Measurements from ENCODE around the gene STRA6. TPM values are rescaled to one million over a fixed set of nuclear protein-coding genes. Genes with fewer than 3 reads are reported as not detected.

Gene STRA6
- total RNA-seq, 3 donors from 2014 or later (not counting 1 experiment from before 2014, with no cell fraction given), result not detected

DNA sequence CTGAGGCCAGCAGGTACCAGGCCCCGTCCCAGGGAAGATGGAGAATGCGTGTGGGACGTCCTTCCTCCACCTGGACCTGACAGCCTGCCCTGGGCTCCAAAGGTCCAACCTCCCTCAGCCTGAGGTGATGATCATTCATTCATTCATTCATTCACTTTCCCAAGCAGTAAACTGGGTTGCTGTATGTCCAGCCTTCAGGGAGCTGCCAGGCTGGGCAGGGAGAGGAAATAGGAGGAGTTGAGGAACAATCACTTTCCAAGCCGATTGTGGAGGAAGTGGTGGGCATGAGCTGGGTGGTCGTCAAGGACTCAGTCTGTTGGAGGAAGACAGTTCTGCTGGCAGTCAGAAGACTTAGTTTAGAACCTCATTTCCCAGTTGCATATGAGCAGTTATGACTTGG, 23.3 kb upstream of the STRA6 start:
- Mint-ChIP-seq H3K9me3 (no peaks in the 10 kb centered on the region), H3K36me3 (no peaks in the 10 kb centered on the region), H3K27ac (no peak overlapping the region), H3K4me3 (no peak overlapping the region), H3K27me3 (ENCODE audit: low read depth in 2 of 2) (peaks cover 14 to 23% of the 10 kb centered on the region in 2 donors), H3K4me1 (no peaks in the 10 kb centered on the region)
- Histone ChIP-seq H3K4me3 (ENCODE audit: low read length) (no peak overlapping the region), H3K9me3 (ENCODE audit: control insufficient read depth, insufficient read depth, low read length) (no peaks in the 10 kb centered on the region), H3K4me1 (ENCODE audit: control insufficient read depth, insufficient read depth, low read length) (no peaks in the 10 kb centered on the region), H3K27me3 (ENCODE audit: control insufficient read depth, insufficient read depth, low read length) (peaks cover 4% of the 10 kb centered on the region), H3K27ac (ENCODE audit: low read length) (no peak overlapping the region), H3K36me3 (ENCODE audit: control insufficient read depth, insufficient read depth, low read length) (no peaks in the 10 kb centered on the region)
- intact Hi-C loops (cut with micrococcal nuclease), result no loop called here
- no peak for DNase-seq
- TF ChIP-seq, protein P1, sequence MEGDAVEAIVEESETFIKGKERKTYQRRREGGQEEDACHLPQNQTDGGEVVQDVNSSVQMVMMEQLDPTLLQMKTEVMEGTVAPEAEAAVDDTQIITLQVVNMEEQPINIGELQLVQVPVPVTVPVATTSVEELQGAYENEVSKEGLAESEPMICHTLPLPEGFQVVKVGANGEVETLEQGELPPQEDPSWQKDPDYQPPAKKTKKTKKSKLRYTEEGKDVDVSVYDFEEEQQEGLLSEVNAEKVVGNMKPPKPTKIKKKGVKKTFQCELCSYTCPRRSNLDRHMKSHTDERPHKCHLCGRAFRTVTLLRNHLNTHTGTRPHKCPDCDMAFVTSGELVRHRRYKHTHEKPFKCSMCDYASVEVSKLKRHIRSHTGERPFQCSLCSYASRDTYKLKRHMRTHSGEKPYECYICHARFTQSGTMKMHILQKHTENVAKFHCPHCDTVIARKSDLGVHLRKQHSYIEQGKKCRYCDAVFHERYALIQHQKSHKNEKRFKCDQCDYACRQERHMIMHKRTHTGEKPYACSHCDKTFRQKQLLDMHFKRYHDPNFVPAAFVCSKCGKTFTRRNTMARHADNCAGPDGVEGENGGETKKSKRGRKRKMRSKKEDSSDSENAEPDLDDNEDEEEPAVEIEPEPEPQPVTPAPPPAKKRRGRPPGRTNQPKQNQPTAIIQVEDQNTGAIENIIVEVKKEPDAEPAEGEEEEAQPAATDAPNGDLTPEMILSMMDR (IDR thresholded peaks at IDR 0.05), result no peak
- WGBS (ENCODE audit: insufficient coverage), result 59% methylated on average over 5 of the region's 5 CpGs
- ATAC-seq, result no peak

DNA sequence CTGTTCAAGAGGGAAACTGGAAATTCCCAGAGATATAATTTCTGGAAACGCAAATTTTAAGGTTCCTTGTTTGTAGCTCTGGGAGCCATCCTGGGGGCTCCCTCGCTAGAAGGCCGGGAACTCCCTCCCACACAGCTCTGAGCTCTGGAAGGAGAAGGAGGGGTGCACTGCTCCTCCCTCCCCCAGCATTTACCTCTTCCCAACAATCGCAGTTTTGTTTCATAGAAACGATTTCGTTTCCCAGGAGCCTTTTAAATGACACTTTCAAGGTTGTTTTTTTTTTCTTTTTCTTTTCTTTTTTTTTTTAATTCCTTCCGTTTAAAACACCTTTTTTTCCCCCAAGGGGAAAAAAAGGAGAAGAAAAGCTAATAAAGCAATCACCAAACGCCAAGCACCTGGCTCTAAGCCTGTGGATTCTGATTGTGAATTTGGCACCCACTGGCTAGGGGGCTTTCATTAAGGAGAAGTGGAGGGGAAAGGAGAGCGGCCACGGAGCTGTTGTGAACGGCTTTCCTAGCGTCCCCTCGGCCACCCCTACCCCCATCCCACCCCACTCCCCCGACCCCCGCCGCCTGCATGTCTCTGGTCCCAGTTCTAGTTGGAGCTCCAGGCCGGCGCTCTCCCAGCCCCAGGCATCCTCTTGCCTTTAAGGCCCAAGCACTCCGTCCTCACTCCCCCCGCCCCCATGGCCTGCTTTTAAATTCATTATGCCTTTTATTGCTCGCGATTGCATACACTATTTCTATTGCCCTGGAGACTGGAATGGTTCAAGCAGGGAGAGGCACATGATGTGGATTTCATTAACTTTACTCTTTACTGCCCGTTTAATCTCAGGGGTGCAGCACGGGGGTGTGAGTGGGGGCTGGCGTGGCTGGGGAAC, 19.9 kb upstream of the STRA6 start:
- H3K4me1 Mint-ChIP-seq, result no peaks in the 10 kb centered on the region
- Histone ChIP-seq H3K4me1 (ENCODE audit: control insufficient read depth, insufficient read depth, low read length) (no peaks in the 10 kb centered on the region), H3K4me3 (ENCODE audit: low read length) (no peak overlapping the region), H3K9me3 (ENCODE audit: control insufficient read depth, insufficient read depth, low read length) (no peaks in the 10 kb centered on the region), H3K36me3 (ENCODE audit: control insufficient read depth, insufficient read depth, low read length) (no peaks in the 10 kb centered on the region), H3K27me3 (ENCODE audit: control insufficient read depth, insufficient read depth, low read length) (peaks cover 4% of the 10 kb centered on the region), H3K27ac (ENCODE audit: low read length) (no peak overlapping the region)
- no peaks in the 10 kb centered on the region for H3K9me3 Mint-ChIP-seq
- no peak for ATAC-seq
- H3K36me3 Mint-ChIP-seq, result no peaks in the 10 kb centered on the region
- H3K27me3 Mint-ChIP-seq (ENCODE audit: low read depth in 2 of 2), result peaks cover 14 to 24% of the 10 kb centered on the region in 2 donors
- TF ChIP-seq, protein P1 (IDR thresholded peaks at IDR 0.05), result no peak
- intact Hi-C loops (cut with micrococcal nuclease), result no loop called here
- WGBS (ENCODE audit: insufficient coverage), result 58% methylated on average over 15 of the region's 25 CpGs
- no peak for DNase-seq
- no peak overlapping the region for H3K27ac Mint-ChIP-seq
- no peak overlapping the region for H3K4me3 Mint-ChIP-seq

DNA sequence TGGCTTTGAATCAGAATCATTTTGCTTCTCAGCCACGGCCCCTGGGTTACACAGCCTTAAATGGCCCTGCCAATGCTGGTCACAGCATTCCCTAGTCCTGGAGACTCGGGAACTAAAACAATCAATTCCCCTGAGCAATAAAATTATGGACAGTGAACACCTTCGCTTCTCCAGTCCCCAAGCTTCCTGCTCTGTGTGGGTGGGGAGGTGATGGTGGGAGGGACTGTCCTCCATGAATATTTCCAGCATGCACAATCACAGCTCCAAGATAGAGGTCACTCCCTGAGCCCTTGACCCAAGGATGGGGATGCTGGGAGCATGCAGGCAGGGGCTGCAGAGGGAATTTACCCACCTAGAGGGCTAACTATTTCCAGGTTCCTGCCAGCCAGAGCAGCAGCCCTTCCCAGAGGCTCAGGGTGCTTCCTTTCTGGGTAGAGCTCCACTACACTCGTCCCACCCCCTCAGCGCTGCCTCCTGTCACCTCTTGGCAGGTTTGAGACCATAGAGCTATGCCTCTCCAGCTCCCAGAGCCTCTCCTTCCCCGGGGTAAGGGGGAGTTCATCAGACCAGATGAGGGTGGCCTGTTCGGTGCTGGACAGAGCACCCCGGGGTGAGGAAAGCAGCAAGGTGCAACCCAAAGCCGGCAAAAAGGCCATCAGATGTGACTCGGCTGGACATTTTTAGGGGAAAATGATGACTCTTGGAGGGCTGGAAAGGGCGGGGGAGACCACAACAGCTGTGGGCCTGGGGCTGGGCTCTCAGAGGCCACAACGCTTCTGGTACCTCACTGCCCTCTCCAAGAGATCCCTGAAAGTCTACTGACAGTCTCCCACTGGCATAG, 19.0 kb upstream of the STRA6 start:
- H3K27ac Mint-ChIP-seq, result no peak overlapping the region
- Histone ChIP-seq H3K27ac (ENCODE audit: low read length) (no peak overlapping the region), H3K36me3 (ENCODE audit: control insufficient read depth, insufficient read depth, low read length) (no peaks in the 10 kb centered on the region), H3K4me1 (ENCODE audit: control insufficient read depth, insufficient read depth, low read length) (no peaks in the 10 kb centered on the region), H3K27me3 (ENCODE audit: control insufficient read depth, insufficient read depth, low read length) (peaks cover 4% of the 10 kb centered on the region), H3K4me3 (ENCODE audit: low read length) (no peak overlapping the region), H3K9me3 (ENCODE audit: control insufficient read depth, insufficient read depth, low read length) (no peaks in the 10 kb centered on the region)
- no peak overlapping the region for H3K4me3 Mint-ChIP-seq
- peaks cover 14 to 24% of the 10 kb centered on the region in 2 donors for H3K27me3 Mint-ChIP-seq (ENCODE audit: low read depth in 2 of 2)
- ATAC-seq (no peak), DNase-seq (no peak)
- intact Hi-C loops (cut with micrococcal nuclease), result no loop called here
- H3K9me3 Mint-ChIP-seq, result no peaks in the 10 kb centered on the region
- H3K36me3 Mint-ChIP-seq, result no peaks in the 10 kb centered on the region
- no peaks in the 10 kb centered on the region for H3K4me1 Mint-ChIP-seq
- 45% methylated on average over 11 of the region's 12 CpGs for WGBS (ENCODE audit: insufficient coverage)
- TF ChIP-seq, protein P1 (IDR thresholded peaks at IDR 0.05), result no peak
